Chondrocyte (in vitro differentiated cells): Measurements from ENCODE around the gene MSMP. TPM values are rescaled to one million over a fixed set of nuclear protein-coding genes. Genes with fewer than 3 reads are reported as not detected.

Source experiments
- DNase-seq: peaks from one replicate; pipeline ENCODE4 v3.0.0; 2021; ENCODE audit warnings: mixed read lengths, low spot score
- H3K27ac Mint-ChIP-seq: one replicate; pipeline ENCODE4 v1.8.0; 2021; ENCODE audit warnings: mild to moderate bottlenecking, moderate library complexity, mixed read lengths; ENCODE audit not compliant: unreplicated experiment
- H3K27me3 Mint-ChIP-seq: 2 replicates; pipeline ENCODE4 v1.8.0; 2021; ENCODE audit warnings: low read depth, mixed read lengths
- H3K36me3 Mint-ChIP-seq: 2 replicates; pipeline ENCODE4 v1.8.0; 2021; ENCODE audit warnings: low read depth, mixed read lengths
- H3K4me1 Mint-ChIP-seq: 2 replicates; pipeline ENCODE4 v1.8.0; 2021; ENCODE audit warnings: low read depth, mild to moderate bottlenecking, mixed read lengths
- H3K4me3 Mint-ChIP-seq: one replicate; pipeline ENCODE4 v1.8.0; 2021; ENCODE audit warnings: mild to moderate bottlenecking, moderate library complexity, mixed read lengths; ENCODE audit not compliant: unreplicated experiment
- H3K9me3 Mint-ChIP-seq: 2 replicates; pipeline ENCODE4 v1.8.0; 2021; ENCODE audit warnings: low read depth, mixed read lengths
- CTCF ChIP-seq: fragments of 200-600 bp; sonication (generic); IDR thresholded peaks from 2 replicates; pipeline ENCODE4 v1.5.0; 2021; ENCODE audit warnings: antibody characterized with exemption, mild to moderate bottlenecking, moderate library complexity
- total RNA-seq: library from RNA; stranded (reverse); gene quantifications from 3 replicates; pipeline ENCODE4 v1.2.1, GENCODE V29; 2021

Gene MSMP
- total RNA-seq, 1 donor from 2014 or later = not detected

- no peaks in the 10 kb centered on the region for H3K27me3 Mint-ChIP-seq
- peak overlapping the region; percentile 66 for H3K27ac Mint-ChIP-seq
- peaks cover 42% of the 10 kb centered on the region for H3K4me1 Mint-ChIP-seq
Observed at GRCh38 chr9:35750256-35750531, 3.9 kb downstream of the MSMP start.

GRCh38 chr9:35749515-35750255 is 4.4 kb downstream of the MSMP start:
- no peaks in the 10 kb centered on the region for H3K9me3 Mint-ChIP-seq
- H3K27me3 Mint-ChIP-seq = no peaks in the 10 kb centered on the region
- peak overlapping the region; percentile 66 for H3K27ac Mint-ChIP-seq
- no peak for DNase-seq
- TF ChIP-seq CTCF = no peak
- H3K36me3 Mint-ChIP-seq = peaks cover 30% of the 10 kb centered on the region
- H3K4me3 Mint-ChIP-seq = peak overlapping the region; percentile 89
- peaks cover 44% of the 10 kb centered on the region for H3K4me1 Mint-ChIP-seq

More at GRCh38 chr9:35750256-35750531, 3.9 kb downstream of the MSMP start:
- TF ChIP-seq CTCF = no peak
- Mint-ChIP-seq H3K9me3 (no peaks in the 10 kb centered on the region), H3K4me3 (peak overlapping the region; percentile 89), H3K36me3 (peaks cover 29% of the 10 kb centered on the region)
- no peak for DNase-seq

- Mint-ChIP-seq H3K9me3 (no peaks in the 10 kb centered on the region), H3K27ac (peak within 1 kb of the TSS; percentile 90), H3K4me1 (peaks cover 44% of the 10 kb centered on the region), H3K36me3 (peaks cover 31% of the 10 kb centered on the region), H3K27me3 (no peaks in the 10 kb centered on the region), H3K4me3 (peak within 1 kb of the TSS; percentile 91)
- DNase-seq = no peak
- TF ChIP-seq CTCF = no peak
Observed at GRCh38 chr9:35748858-35749514, 5.1 kb downstream of the MSMP start, which contains the start of the genes GBA2 and RGP1. TSS of gene GBA2 (minus strand) at chr9:35749228. CDS start at chr9:35748704, 524 bp downstream. TSS of gene RGP1 (plus strand) at chr9:35749287. CDS start at chr9:35749756, 469 bp downstream.

DNA sequence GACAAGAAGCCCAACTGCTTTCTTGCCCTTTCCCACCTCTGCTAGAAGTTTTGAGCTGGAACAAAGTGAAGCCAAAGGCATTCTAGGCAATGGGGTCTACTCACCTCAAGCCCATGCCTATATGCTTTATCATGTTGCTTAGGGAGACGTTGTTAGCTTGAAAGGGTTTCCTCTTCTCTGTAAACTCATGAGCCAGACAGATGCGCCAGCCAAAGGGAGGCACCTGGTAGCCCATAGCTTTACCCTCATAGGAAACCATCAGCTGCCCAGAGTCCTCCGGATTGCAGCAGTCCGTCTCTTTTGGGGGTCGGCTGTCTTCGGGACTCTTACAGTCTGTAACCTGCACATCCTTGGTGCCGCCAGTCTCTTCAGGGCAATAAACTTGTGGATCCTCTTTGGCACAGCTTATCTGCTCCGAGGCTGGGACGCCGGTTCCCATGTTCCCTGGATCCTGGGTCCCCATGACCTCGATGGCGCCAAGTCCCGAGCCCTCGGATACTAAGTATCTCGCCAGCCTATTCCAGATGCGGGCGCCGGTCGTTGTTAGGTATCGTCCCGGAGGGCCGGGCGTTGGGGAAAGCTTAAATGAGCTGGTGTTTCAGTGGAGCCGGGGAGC is 5.7 kb downstream of the MSMP start:
- Mint-ChIP-seq H3K4me1 (peaks cover 41% of the 10 kb centered on the region), H3K27ac (peak overlapping the region; percentile 90), H3K9me3 (no peaks in the 10 kb centered on the region), H3K27me3 (no peaks in the 10 kb centered on the region), H3K36me3 (peaks cover 29% of the 10 kb centered on the region), H3K4me3 (peak overlapping the region; percentile 91)
- no peak for TF ChIP-seq CTCF
- DNase-seq = no peak

- H3K4me1 Mint-ChIP-seq = peaks cover 41% of the 10 kb centered on the region
- H3K9me3 Mint-ChIP-seq = no peaks in the 10 kb centered on the region
- H3K27me3 Mint-ChIP-seq = no peaks in the 10 kb centered on the region
- H3K36me3 Mint-ChIP-seq = peaks cover 23% of the 10 kb centered on the region
- H3K4me3 Mint-ChIP-seq = peak overlapping the region; percentile 91
- TF ChIP-seq CTCF = no peak
- H3K27ac Mint-ChIP-seq = peak overlapping the region; percentile 69
- DNase-seq = no peak
Observed at GRCh38 chr9:35746583-35746982, 7.5 kb downstream of the MSMP start.
